ENCODE data around the gene RDH5.

- no peak for TF ChIP-seq CTCF (IDR thresholded peaks at IDR 0.05)
- no peak for TF ChIP-seq POLR2A (IDR thresholded peaks at IDR 0.05)
- no peak for TF ChIP-seq POLR2AphosphoS5 (IDR thresholded peaks at IDR 0.05)
Measured at GRCh38 chr12:55686366-55687010, 33.7 kb upstream of the RDH5 start.
